Caco-2 (cell line): ENCODE data around the gene HOXA6. TPM values are rescaled to one million over a fixed set of nuclear protein-coding genes. Genes with fewer than 3 reads are reported as not detected.

Experiments
- BruUV-seq: library from RNA; stranded (reverse); fragments of 400-500 nt; replicated peaks from 2 replicates; lab custom pipeline; 2021; lab: Mats Ljungman, UMichigan
- CTCF ChIA-PET: fragments of 300-600 bp; sonication (Branson Sonifier 250); formaldehyde crosslinking; loops from one replicate; lab custom pipeline; 2022; ENCODE audit warnings: antibody characterized with exemption; lab: Charles Lee
- POLR2A ChIA-PET: fragments of 300-600 bp; sonication (Branson Sonifier 250); formaldehyde crosslinking; loops from one replicate; lab custom pipeline; 2022; ENCODE audit warnings: antibody characterized with exemption; lab: Charles Lee
- DNase-seq, 2 experiments: peaks; one replicate each; pipeline versions ENCODE4 v3.0.0 to v3.0.0-alpha.2; 2020 to 2022
- H3K27me3 ChIP-seq: replicated peaks from 2 replicates; pipeline ENCODE4 v1.6.0; 2011; ENCODE audit warnings: low read length; ENCODE audit not compliant: control insufficient read depth, insufficient read depth
- H3K36me3 ChIP-seq: 2 replicates; pipeline ENCODE4 v1.5.1; 2011; ENCODE audit warnings: low read length; ENCODE audit not compliant: control insufficient read depth, insufficient read depth
- H3K4me1 ChIP-seq: fragments of 250-450 bp; sonication (Bioruptor Pico); 2 replicates; pipeline ENCODE4 v1.5.1; 2020; ENCODE audit warnings: mild to moderate bottlenecking
- H3K4me3 ChIP-seq: 2 replicates; pipeline ENCODE4 v1.5.1; 2011; ENCODE audit warnings: low read depth, mild to moderate bottlenecking, control low read depth, low read length
- H3K9me3 ChIP-seq: fragments of 250-450 bp; sonication (Bioruptor Pico); 2 replicates; pipeline ENCODE4 v1.5.1; 2020; ENCODE audit warnings: mild to moderate bottlenecking, moderate library complexity
- H3K27ac Mint-ChIP-seq: one replicate; pipeline ENCODE4 v1.8.0; 2022; ENCODE audit warnings: mixed read lengths; ENCODE audit not compliant: unreplicated experiment
- H3K27me3 Mint-ChIP-seq: one replicate; pipeline ENCODE4 v1.8.0; 2022; ENCODE audit warnings: mixed read lengths; ENCODE audit not compliant: insufficient read depth, unreplicated experiment
- H3K36me3 Mint-ChIP-seq: one replicate; pipeline ENCODE4 v1.8.0; 2022; ENCODE audit warnings: mild to moderate bottlenecking, mixed read lengths; ENCODE audit not compliant: insufficient read depth, unreplicated experiment
- H3K4me1 Mint-ChIP-seq: one replicate; pipeline ENCODE4 v1.8.0; 2022; ENCODE audit warnings: low read depth, mixed read lengths; ENCODE audit not compliant: unreplicated experiment
- H3K4me3 Mint-ChIP-seq: one replicate; pipeline ENCODE4 v1.8.0; 2022; ENCODE audit warnings: mild to moderate bottlenecking, moderate library complexity, mixed read lengths; ENCODE audit not compliant: unreplicated experiment
- H3K9me3 Mint-ChIP-seq: one replicate; pipeline ENCODE4 v1.8.0; 2022; ENCODE audit warnings: mixed read lengths; ENCODE audit not compliant: unreplicated experiment
- CTCF ChIP-seq, 2 experiments: fragments of 200-600 bp in 1 of 2; IDR thresholded peaks; 1 replicate in 1 of 2; 2 replicates in 1 of 2; pipeline versions ENCODE4 v1.5.1 to v1.8.0; 2011 to 2022; ENCODE audit warnings: antibody characterized with exemption in 1 of 2, control low read depth in 1 of 2, inconsistent platforms in 1 of 2, low read depth in 1 of 2, low read length in 1 of 2, mild to moderate bottlenecking in 1 of 2, moderate library complexity in 1 of 2; ENCODE audit not compliant: insufficient read depth in 1 of 2, severe bottlenecking in 1 of 2, unreplicated experiment in 1 of 2
- intact Hi-C: fragments of 100-400 bp; cut with micrococcal nuclease; formaldehyde crosslinking; loops from one replicate; pipeline ENCODE4 v1.10.0; 2022; ENCODE audit not compliant: unreplicated experiment
- total RNA-seq: library from RNA; stranded (reverse); gene quantifications from 2 replicates; pipeline ENCODE4 v1.2.3, GENCODE V29; 2022

Gene HOXA6
- total RNA-seq, 1 experiment from 2014 or later, result 5.6 TPM

DNA sequence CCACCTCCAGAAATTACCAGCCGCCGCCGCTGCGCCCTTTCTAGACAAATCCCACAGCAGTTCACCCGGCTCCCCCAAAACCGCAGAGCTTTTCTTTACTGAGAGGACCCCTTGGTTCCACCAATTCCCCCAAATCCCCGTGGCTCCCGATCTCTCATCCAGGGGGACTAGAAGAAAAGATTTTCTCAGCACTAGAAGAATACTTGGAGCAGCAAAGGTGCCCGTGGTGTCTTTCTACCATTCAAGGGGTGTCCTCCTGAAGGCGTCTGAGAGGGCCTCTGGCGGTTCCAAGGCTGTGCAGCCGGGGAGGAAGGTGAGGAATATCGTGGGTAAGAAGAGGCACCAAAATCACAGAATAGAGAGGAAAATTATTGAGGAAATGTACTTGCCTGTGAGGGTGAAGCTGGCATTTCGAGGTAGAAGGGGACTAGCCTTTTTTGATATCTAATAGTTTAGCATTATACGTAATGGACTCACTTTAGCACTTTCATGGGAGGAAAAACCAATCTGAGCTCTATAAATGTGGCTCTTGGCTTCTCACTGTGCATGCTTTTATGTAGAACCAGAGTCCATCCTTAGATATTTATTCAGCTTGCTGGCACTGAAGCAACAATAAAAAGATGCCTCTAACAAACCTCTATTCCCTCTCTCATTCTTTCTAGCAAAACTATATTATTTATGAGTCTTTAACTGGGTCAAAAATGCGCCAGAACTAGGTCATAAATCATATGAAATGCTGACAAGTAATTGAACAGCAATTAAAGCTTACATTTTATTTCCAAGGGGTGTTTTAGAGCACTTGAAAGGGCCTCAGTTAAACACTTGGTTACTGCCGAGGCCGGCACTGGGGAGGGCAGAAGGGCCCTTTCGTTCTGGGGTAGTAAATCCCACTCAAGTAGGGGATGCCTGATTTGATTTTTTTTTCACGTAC is 31.3 kb downstream of the HOXA6 start:
- intact Hi-C loops, result no loop called here
- ChIA-PET CTCF (interaction anchor here (0.8 to 2.1 kb wide), 3 partner anchors 19 to 273 kb away, joined by 3 to 7 read pairs (median 4); partner anchors contain the start of gene HOXA1), POLR2A (interaction anchor here (0.5 to 2.7 kb wide), 7 partner anchors 15 to 1350 kb away, joined by 3 to 19 read pairs (median 5); partner anchors contain the start of genes HOXA4 and HOXA7)
- peak overlapping the region; percentile 76 for H3K4me3 Mint-ChIP-seq
- H3K4me1 Mint-ChIP-seq, result peaks cover 40% of the 10 kb centered on the region
- Histone ChIP-seq H3K4me3 (peak overlapping the region; percentile 55), H3K36me3 (no peaks in the 10 kb centered on the region), H3K27me3 (no peaks in the 10 kb centered on the region), H3K4me1 (peaks cover 61% of the 10 kb centered on the region), H3K9me3 (no peaks in the 10 kb centered on the region)
- TF ChIP-seq CTCF (IDR thresholded peaks at IDR 0.05; ENCODE audit: insufficient read depth in 1 of 2, low read depth in 1 of 2, low read length in 1 of 2, severe bottlenecking in 1 of 2, unreplicated experiment in 1 of 2), result no peak
- no peak for DNase-seq
- no peaks in the 10 kb centered on the region for H3K9me3 Mint-ChIP-seq
- peak overlapping the region; percentile 66 for H3K27ac Mint-ChIP-seq
- TSS peak; percentile 68 for BruUV-seq
- peaks cover 28% of the 10 kb centered on the region for H3K36me3 Mint-ChIP-seq
- no peaks in the 10 kb centered on the region for H3K27me3 Mint-ChIP-seq

- Mint-ChIP-seq H3K27ac (peak overlapping the region; percentile 66), H3K36me3 (peaks cover 36% of the 10 kb centered on the region), H3K4me1 (peaks cover 41% of the 10 kb centered on the region), H3K27me3 (no peaks in the 10 kb centered on the region), H3K9me3 (no peaks in the 10 kb centered on the region), H3K4me3 (peak overlapping the region; percentile 76)
- H3K36me3 ChIP-seq, result no peaks in the 10 kb centered on the region
- intact Hi-C loops, result loop anchor here (1.0 to 2.0 kb wide), 2 partner anchors 8 to 15 kb away; partner anchors contain the start of gene HOXA4
- no peak for TF ChIP-seq CTCF (IDR thresholded peaks at IDR 0.05; ENCODE audit: insufficient read depth in 1 of 2, low read depth in 1 of 2, low read length in 1 of 2, severe bottlenecking in 1 of 2, unreplicated experiment in 1 of 2)
- peak overlapping the region; percentile 55 for H3K4me3 ChIP-seq
- no peaks in the 10 kb centered on the region for H3K9me3 ChIP-seq
- CTCF ChIA-PET, result interaction anchor here (0.8 to 2.1 kb wide), 5 partner anchors 19 to 272 kb away, joined by 3 to 7 read pairs (median 4); partner anchors contain the start of genes HOXA1 and HOXA5
- peaks cover 58% of the 10 kb centered on the region for H3K4me1 ChIP-seq
- no TSS peak for BruUV-seq
- no peaks in the 10 kb centered on the region for H3K27me3 ChIP-seq
- DNase-seq, result peak; percentile 88 to 94
- POLR2A ChIA-PET, result interaction anchor here (0.5 to 2.7 kb wide), 8 partner anchors 16 to 1990 kb away, joined by 3 to 19 read pairs (median 6); partner anchors contain the start of genes HOXA4 and SKAP2
These were observed 32.1 kb downstream of the HOXA6 start for GRCh38 chr7:27115221-27116026.
